Measurements from ENCODE around the gene SORBS1. TPM values are rescaled to one million over a fixed set of nuclear protein-coding genes. Genes with fewer than 3 reads are reported as not detected.

Gene SORBS1
- total RNA-seq, 2 donors from 2014 or later: 56.8 to 79.1 TPM

DNA sequence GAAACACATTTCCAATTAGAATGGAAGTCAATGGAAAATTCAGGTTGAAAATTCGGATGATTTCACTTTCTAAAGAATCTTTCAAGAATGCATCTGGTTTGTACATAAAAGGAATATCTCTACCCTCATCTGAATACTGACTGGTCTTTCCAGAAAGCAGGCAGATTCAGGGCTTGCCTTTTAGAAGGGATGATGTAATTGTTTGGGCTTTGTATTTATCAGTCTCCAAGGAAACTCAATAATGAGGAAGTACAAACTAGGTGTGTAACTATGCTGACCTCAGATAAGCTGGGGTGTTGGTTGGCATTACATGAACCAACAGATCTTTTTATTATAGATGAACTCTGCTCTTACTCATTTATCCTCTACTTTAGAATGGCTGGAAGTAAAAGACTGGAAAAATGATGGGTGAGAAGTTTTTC is 294.5 kb downstream of the SORBS1 start:
- H3K4me3 ChIP-seq: no peak overlapping the region
- ATAC-seq (peak; percentile 100), DNase-seq (peak in 3 of 4 donors; percentile 56 to 84 (median 66))
- WGBS, 2 donors: 30 to 35% methylated on average over 1 of the region's 1 CpG
- TF ChIP-seq, protein P1, sequence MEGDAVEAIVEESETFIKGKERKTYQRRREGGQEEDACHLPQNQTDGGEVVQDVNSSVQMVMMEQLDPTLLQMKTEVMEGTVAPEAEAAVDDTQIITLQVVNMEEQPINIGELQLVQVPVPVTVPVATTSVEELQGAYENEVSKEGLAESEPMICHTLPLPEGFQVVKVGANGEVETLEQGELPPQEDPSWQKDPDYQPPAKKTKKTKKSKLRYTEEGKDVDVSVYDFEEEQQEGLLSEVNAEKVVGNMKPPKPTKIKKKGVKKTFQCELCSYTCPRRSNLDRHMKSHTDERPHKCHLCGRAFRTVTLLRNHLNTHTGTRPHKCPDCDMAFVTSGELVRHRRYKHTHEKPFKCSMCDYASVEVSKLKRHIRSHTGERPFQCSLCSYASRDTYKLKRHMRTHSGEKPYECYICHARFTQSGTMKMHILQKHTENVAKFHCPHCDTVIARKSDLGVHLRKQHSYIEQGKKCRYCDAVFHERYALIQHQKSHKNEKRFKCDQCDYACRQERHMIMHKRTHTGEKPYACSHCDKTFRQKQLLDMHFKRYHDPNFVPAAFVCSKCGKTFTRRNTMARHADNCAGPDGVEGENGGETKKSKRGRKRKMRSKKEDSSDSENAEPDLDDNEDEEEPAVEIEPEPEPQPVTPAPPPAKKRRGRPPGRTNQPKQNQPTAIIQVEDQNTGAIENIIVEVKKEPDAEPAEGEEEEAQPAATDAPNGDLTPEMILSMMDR (IDR thresholded peaks at IDR 0.05): no peak
- TF ChIP-seq POLR2A (IDR thresholded peaks at IDR 0.05): peak in 1 of 3 donors; percentile 17
- H3K4me1 ChIP-seq: peaks cover 38% of the 10 kb centered on the region
- intact Hi-C loops (cut with DNase I): no loop called here
- H3K27me3 ChIP-seq: no peaks in the 10 kb centered on the region
- H3K9me3 ChIP-seq: no peaks in the 10 kb centered on the region
- peak overlapping the region; percentile 67 to 91 (median 74) for H3K27ac ChIP-seq
- peaks cover 4% of the 10 kb centered on the region in 2 donors for H3K36me3 ChIP-seq (replicated peaks in 1 of 2; ENCODE audit: insufficient read depth in 1 of 2, low read depth in 2 of 2)

DNA sequence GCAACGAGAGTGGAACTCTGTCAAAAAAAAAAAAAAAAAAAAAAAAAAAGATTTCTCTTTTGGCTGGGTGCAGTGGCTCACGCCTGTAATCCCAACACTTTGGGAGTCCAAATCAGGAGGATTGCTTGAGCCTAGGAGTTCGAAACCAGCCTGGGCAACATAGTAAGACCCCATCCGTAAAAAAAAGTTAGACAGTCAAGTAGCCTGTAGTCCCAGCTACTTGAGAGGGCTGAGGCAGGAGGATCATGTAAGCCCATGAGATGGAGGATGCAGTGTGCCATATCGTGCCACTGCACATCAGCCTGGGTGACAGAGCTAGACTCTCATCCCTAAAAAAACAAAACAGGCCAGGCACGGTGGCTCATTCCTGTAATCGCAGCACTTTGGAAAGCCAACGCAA is 295.6 kb downstream of the SORBS1 start:
- intact Hi-C loops (cut with DNase I): no loop called here
- Histone ChIP-seq H3K36me3 (replicated peaks in 1 of 2; ENCODE audit: insufficient read depth in 1 of 2, low read depth in 2 of 2) (peaks cover 4% of the 10 kb centered on the region in 2 donors), H3K4me3 (no peak overlapping the region), H3K27me3 (no peaks in the 10 kb centered on the region), H3K4me1 (peaks cover 43% of the 10 kb centered on the region), H3K9me3 (no peaks in the 10 kb centered on the region), H3K27ac (peak overlapping the region in 1 of 4 donors; percentile 78)
- TF ChIP-seq, protein P1 (IDR thresholded peaks at IDR 0.05): no peak
- TF ChIP-seq POLR2A (IDR thresholded peaks at IDR 0.05): no peak
- WGBS, 2 donors: 96 to 97% methylated on average over 8 of the region's 8 CpGs
- DNase-seq: no peak
- no peak for ATAC-seq

DNA sequence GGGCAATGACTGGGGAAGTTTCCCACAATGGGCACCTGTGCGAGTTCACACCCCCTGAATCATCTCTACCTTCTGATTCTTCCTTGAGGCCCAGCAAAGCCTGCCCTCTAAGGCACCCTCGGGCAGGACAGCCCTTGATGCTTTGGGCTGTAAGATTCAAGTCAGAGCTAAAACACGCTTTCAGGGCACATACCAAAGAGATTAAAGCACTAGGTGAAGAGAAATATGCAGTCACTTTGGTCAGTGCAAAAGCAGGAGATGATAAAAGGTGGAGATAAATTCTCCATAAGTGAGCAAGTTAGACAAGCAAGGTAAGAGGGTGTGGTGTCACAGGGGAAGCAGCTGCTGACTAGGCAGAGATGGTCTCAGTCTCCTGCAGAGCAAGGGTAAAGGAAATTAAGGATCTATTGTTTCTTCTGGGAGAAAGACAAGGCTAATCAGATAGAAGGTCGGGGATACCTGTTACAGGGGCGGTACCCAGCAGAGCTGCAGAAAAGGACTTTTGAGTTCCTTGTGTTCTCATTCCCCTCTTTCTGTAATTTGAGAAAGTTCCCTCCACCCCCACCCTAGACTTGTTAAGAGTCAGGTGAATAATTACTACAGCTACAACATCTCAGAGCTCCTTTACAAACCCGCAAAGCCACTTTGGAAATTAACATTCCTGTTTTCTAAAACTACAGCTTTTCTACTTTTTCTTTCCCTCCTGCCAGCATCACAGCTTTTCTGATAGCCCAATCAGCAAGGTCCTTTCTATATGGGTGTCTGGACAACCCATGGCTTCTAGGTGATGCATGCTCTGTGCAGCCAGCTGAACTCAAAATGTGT is 296.7 kb downstream of the SORBS1 start:
- Histone ChIP-seq H3K4me3 (no peak overlapping the region), H3K9me3 (no peaks in the 10 kb centered on the region), H3K27ac (no peak overlapping the region), H3K4me1 (peaks cover 46% of the 10 kb centered on the region), H3K36me3 (replicated peaks in 1 of 2; ENCODE audit: insufficient read depth in 1 of 2, low read depth in 2 of 2) (peaks cover 4% of the 10 kb centered on the region in 2 donors), H3K27me3 (no peaks in the 10 kb centered on the region)
- DNase-seq: no peak
- ATAC-seq: no peak
- TF ChIP-seq POLR2A (IDR thresholded peaks at IDR 0.05): no peak
- TF ChIP-seq, protein P1 (IDR thresholded peaks at IDR 0.05): no peak
- WGBS, 2 donors: 73 to 74% methylated on average over 5 to 6 of the region's 6 CpGs
- intact Hi-C loops (cut with DNase I): no loop called here

DNA sequence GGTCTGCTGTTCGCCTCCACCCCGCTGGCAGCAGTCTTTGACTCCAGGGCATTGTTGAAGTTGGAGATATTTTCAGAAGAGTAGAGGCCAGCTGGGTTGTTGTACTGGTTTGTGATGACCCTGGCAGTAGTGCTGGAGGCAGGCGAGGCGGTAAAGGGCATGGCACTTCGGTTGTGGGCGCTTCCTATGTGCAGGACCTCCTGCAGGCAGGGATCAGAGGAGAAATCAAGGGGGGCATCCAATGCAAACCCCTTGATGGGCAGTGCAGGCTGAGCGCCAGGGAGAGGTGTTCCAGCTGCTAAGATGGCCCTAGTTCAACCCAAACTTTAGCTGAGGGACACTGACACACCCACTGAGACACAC is 297.3 kb downstream of the SORBS1 start:
- 80 to 81% methylated on average over 7 of the region's 7 CpGs for WGBS, 2 donors
- Histone ChIP-seq H3K9me3 (no peaks in the 10 kb centered on the region), H3K36me3 (replicated peaks in 1 of 2; ENCODE audit: insufficient read depth in 1 of 2, low read depth in 2 of 2) (peaks cover 4% of the 10 kb centered on the region in 2 donors), H3K27ac (no peak overlapping the region), H3K4me1 (peaks cover 43% of the 10 kb centered on the region), H3K27me3 (no peaks in the 10 kb centered on the region), H3K4me3 (no peak overlapping the region)
- DNase-seq: no peak
- no peak for TF ChIP-seq POLR2A (IDR thresholded peaks at IDR 0.05)
- TF ChIP-seq, protein P1 (IDR thresholded peaks at IDR 0.05): no peak
- intact Hi-C loops (cut with DNase I): no loop called here
- ATAC-seq: no peak

Data from body of pancreas (tissue), 4 donors.